Hematopoietic multipotent progenitor cell (in vitro differentiated cells): ENCODE measurements around the gene ZNF639. TPM values are rescaled to one million over a fixed set of nuclear protein-coding genes. Genes with fewer than 3 reads are reported as not detected.
"Not testable (repeated sequence)": the region's sequence is repeated elsewhere in the genome, so short reads cannot be mapped to it uniquely, and the experiment has no call there.

Source experiments
- DNase-seq, 3 donors: peaks; one replicate each; pipeline ENCODE4 v3.0.0-alpha.2; 2011 to 2015; ENCODE audit warnings: low read depth in 2 of 3, low spot score in 2 of 3
- total RNA-seq: library from RNA; depleted of rRNA; stranded (reverse); fragments of >200 nt; gene quantifications from one replicate; pipeline ENCODE4 v1.2.3, GENCODE V29; 2012

ZNF639 gene, protein sequence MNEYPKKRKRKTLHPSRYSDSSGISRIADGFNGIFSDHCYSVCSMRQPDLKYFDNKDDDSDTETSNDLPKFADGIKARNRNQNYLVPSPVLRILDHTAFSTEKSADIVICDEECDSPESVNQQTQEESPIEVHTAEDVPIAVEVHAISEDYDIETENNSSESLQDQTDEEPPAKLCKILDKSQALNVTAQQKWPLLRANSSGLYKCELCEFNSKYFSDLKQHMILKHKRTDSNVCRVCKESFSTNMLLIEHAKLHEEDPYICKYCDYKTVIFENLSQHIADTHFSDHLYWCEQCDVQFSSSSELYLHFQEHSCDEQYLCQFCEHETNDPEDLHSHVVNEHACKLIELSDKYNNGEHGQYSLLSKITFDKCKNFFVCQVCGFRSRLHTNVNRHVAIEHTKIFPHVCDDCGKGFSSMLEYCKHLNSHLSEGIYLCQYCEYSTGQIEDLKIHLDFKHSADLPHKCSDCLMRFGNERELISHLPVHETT
- 40.1 TPM for total RNA-seq

DNA sequence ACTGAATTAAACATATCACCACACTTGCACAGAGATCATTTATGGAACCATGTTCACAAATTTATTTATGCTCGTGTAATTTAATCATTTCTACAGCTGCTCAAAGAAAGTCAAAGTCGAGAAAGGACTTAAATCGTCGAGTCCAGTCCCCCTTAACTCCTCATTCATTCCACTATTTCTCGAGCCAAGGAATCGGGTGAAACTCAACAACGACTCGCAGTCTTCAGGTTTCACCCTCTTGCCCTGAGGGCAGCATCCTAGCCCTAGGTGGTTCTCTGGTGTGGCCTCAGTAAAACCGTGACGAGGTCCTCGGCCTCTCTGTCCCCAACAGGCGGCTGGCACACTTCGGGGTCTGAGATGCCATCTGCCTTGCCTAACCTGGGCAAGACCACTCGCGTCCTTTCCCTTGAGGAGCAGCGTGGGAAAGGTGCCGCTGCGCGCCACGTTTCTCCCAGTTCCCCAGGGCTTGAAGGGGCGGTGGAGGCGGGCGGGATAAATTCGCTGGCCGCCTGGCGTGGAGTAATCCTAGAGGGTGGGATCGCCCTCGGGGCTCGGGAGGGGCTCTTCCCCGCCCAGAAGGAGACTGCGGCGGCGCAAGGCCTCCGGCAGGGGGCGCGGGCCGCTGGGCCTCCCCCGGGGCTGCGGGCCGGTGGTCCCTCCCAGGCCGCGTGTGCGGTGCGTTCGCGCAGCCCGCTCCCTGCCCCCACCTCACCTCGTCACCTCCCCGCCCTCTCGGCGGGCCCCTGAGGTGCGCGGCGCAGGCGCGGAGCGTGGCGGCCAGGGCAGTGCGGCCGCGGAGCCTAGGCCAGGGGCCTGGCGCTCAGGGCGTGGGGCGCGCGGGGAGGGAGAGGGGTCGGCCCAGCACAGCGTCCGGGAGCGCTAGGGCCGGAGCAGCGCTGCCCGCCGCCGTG is at the start of gene ZNF639:
Gene ZNF639 (plus strand): TSS at position 746 of the 911 bp plus-strand sequence. CDS start 5,263 bp downstream, outside the sequence.
- DNase-seq, result peak; percentile 72 to 95 (median 93)

DNA sequence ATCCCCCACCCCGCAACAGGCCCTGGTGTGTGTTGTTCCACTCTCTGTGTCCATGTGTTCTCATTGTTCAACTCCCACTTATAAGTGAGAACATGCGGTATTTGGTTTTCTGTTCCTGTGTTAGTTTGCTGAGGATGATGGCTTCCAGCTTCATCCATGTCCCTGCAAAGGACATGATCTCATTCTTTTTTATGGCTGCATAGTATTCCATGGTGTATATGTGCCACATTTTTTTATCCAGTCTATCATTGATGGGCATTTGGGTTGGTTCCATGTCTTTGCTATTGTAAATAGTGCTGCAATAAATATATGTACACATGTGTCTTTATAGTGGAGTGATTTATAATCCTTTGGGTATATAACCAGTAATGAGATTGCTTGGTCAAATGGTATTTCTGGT is 48.4 kb upstream of the ZNF639 start:
- DNase-seq, result not testable (repeated sequence)

GRCh38 chr3:179276001-179276400 is 46.8 kb upstream of the ZNF639 start:
- DNase-seq, result no peak

- DNase-seq, result no peak
Measured at GRCh38 chr3:179276743-179277142, 46.1 kb upstream of the ZNF639 start.

DNA sequence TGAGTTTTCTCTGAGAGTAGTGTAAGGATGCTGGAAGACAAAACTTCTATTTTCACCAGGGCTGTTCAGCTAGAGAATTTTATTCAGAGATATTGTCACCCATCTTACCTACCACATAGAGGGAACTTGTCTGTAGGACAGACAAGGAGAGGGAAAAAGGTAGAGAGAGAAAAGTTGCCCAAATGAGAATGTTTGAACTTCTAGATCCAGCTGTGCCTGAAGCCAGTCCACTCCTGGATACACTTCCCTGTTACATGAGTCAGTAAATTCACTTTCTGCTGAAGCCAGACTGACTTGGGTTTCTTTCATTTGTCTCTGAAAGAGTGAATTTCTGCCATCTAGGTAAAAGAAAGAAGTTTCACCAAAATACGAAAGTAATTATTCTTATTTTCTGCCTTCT is 44.7 kb upstream of the ZNF639 start:
- DNase-seq, result no peak

DNA sequence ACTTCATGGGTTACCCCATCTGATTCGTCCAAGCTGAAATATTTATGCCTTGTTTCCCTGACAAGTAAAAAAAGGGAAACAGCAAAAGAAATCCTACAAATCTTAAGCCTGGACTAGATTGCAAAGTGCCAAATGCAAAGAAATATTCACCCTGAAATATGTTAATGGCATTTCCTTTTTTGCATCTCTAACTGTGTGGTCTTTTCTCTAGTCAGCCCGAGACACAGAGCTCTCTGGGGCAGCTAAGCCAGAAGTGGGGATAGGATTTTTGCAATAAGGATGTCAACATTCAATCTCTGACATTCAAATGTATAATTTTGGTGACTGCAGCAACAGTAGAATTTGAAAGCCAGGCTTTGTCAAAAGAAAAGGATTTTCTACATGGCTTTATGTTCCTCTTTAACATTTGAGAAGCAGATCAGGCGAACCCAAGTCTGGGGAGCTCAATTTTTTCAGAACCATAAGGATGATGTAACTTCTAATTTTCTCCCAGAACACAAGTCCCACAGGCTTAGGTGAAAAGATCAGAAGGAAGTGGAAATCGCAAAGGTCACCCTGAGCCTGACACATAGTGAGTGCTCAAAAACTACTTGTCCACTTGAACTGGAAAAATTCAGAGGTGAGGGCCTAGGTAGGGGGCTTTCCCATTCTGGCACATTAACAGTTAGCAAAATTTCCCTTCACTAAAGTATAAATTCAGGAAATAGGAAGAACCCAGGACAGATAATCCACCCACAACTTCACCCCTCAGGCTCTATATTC is 43.7 kb upstream of the ZNF639 start:
- no peak for DNase-seq

- no peak for DNase-seq
Measured at GRCh38 chr3:179279837-179280236, 43.0 kb upstream of the ZNF639 start.

DNA sequence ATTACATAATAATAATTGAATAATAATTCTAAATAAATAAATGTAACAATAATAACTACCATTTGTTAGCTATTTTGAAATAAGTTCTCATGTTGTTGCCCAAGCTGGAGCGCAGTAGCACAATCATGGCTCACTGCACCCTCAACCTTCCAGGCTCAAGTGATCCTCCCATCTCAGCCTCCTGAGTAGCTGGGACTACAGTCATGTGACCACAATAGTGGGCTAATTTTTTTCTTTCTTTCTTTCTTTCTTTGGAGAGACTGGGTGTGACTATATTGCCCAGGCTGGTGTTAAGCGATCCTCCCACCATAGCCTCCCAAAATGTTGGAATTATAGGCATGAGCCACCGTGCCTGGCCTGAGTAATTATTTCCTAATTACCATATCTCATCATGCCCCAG is 41.0 kb upstream of the ZNF639 start:
- DNase-seq, result no peak

- DNase-seq, result no peak
Measured at GRCh38 chr3:179286331-179286730, 36.5 kb upstream of the ZNF639 start.

DNA sequence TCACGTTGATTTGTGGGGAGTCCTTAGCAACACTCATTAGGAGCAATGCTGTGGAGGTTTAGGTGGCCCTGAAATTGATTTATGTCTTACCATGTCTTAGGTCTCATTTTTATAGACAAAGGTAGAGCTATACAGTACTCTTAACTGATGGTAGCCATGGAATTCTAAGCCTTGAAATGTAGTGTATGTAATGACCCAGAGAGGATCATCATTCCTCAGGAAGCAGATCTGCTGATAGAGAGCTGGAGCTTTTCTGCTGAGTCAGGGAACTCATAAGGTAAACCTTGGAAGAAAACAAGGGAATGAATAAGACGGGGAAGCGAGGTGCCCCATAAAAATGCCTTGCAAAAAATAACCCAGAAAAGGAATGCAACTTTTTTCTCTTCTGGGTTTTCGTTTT is 34.0 kb upstream of the ZNF639 start:
- no peak for DNase-seq

DNA sequence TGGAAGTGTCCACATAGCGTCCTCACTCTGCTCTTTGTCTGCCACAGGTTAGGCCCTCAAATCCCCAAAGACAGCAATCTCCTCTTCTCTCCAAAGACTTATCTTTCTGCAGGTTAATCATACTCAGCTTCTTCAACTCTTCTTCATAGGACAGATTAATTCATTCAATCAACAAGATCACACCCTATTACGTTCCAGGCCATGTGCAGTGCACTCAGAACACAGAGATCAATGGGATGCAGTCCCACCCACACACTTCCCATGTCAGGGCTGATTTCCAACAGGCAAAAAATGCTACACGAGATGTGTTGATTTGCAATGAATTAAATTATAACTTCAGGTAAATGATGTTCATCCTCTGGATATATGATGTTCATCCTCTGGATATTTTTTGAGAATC is 33.5 kb upstream of the ZNF639 start:
- no peak for DNase-seq

DNA sequence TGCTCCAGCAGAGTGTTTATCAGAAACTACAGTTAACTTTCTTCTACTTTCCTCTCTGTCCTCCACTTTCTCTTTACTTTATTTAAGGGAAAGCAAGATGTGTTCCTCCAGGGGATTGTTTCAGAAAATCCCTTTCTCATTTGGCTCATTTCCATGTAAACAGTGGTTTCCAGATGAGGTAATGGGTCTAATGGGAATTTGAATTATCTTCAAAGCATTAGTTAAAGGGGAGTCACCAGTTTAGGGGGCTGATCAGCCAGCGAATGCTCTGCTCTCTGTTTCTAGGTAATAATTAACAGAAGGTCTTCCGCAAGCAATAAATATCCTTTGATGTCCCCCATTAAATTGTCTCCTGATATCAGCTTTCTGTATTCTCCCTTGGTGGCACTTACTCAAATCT is 30.4 kb upstream of the ZNF639 start:
- DNase-seq, result no peak

GRCh38 chr3:179297971-179298725 is 24.7 kb upstream of the ZNF639 start:
- no peak for DNase-seq

DNA sequence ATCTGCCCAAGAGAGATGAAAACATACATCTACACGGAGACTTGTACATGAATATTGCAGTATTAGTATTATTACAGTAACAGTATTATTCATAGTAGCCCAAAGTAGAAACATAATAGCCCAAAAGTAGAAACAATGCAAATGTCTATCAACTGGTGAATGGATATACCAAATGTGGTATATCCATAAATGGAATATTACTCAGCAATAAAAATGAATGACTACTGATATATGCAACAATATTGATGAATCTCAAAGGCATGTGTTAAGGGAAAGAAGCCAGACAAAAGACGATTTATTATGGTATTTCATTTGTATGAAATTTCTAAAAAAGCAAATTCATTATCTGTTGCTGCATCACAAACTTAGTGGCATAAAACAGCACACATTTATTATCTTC is 23.5 kb upstream of the ZNF639 start:
- no peak for DNase-seq

DNA sequence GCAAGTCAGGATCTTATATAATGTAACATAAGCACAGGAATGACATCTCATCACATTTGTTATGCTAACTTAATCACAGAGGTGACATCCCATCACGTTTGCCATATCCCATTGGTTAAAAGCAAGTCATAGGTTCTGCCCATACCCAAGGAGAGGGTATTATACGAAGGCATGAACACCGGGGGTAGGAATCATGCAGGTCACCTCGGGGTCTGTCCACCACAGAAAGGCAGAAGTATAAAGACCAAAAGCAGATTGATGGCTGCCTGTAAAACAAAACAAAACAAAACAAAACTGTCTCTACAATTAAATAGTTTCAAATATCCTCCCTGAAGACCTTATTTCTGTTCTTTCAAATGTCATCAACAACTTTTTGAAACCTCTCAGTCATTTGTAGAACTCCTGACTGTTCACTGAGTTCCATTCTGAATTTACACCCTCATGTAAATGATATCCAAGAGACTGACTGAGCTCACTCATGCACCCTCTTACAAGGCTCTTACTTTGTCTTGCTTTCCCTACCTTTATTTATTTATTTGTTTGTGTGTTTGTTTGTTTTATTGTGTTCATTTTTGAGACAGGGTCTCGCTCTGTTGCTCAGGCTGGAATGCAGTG is 22.7 kb upstream of the ZNF639 start:
- no peak for DNase-seq

GRCh38 chr3:179301645-179302044 is 21.2 kb upstream of the ZNF639 start:
- no peak for DNase-seq

GRCh38 chr3:179302111-179302510 is 20.7 kb upstream of the ZNF639 start:
- DNase-seq, result no peak

DNA sequence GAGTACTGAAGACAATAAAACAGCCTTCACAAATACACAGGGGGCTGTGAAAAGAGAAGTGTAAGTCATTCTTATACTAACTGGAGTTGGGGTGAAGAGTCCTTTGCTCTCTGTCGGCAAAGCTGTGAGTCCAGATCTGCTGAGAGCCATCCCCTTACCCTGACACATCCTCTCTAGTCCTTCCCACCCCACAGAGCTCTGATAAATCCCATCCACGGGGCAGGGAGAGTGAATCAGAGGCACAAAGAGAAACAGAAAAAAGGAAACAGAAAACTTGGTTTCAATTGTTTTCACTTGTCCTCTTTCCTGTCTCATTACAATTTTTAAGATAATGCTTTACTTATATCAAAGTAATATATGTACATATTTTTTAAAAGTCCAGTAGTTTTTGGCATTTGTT is 18.2 kb upstream of the ZNF639 start:
- no peak for DNase-seq

- DNase-seq, result not testable (repeated sequence)
Measured at GRCh38 chr3:179307362-179307761, 15.5 kb upstream of the ZNF639 start.

DNA sequence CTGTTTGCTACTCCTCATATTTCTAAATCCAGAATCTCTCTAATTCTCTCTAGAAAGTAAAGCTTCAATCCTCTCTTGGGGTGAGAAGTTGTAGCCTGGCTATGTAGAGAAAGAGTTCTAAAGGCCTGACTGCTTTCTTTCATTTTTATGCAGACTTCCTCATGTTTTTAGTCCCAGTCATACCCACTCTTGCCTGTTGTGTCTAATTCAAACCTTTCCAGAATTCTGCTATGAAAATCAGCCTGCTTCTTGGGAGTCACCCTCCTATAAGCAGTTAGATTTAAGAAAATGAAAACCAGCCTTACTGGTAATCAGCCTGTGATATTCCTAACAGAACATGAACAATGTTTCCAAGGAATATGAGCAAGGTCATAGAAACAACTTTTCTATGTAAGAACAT is 14.8 kb upstream of the ZNF639 start:
- DNase-seq, result no peak
